Suprapubic skin (tissue), 4 donors: ENCODE data around the gene MYL4. TPM values are rescaled to one million over a fixed set of nuclear protein-coding genes. Genes with fewer than 3 reads are reported as not detected.

Experiments
- DNase-seq, 2 donors: peaks; one replicate each; pipeline ENCODE4 v3.0.0-alpha.2; 2019; ENCODE audit warnings: low spot score in 2 of 2
- H3K27ac ChIP-seq: fragments of 200-600 bp; sonication (generic); one replicate; pipeline ENCODE4 v1.5.1; 2019
- H3K27me3 ChIP-seq: fragments of 200-600 bp; sonication (generic); one replicate; pipeline ENCODE4 v1.5.1; 2019
- H3K36me3 ChIP-seq: fragments of 200-600 bp; sonication (generic); one replicate; pipeline ENCODE4 v1.5.1; 2019
- H3K4me1 ChIP-seq: fragments of 200-600 bp; sonication (generic); one replicate; pipeline ENCODE4 v1.5.1; 2019
- H3K4me3 ChIP-seq: fragments of 200-600 bp; sonication (generic); one replicate; pipeline ENCODE4 v1.5.1; 2019; ENCODE audit warnings: mild to moderate bottlenecking
- H3K9me3 ChIP-seq: fragments of 200-600 bp; sonication (generic); one replicate; pipeline ENCODE4 v1.5.1; 2019
- CTCF ChIP-seq, 2 donors: fragments of 200-600 bp in 1 of 2; fragments of 450-650 bp in 1 of 2; sonication (generic) in 1 of 2; IDR thresholded peaks; one replicate each; pipeline ENCODE4 v1.5.1; 2016 to 2019; ENCODE audit warnings: antibody characterized with exemption in 2 of 2, mild to moderate bottlenecking in 1 of 2, moderate library complexity in 1 of 2
- EP300 ChIP-seq: sonication (generic); formaldehyde crosslinking; IDR thresholded peaks from one replicate; pipeline ENCODE4 v1.6.1; 2017; ENCODE audit warnings: antibody characterized with exemption
- POLR2A ChIP-seq, 2 donors: fragments of 450-650 bp; IDR thresholded peaks; one replicate each; pipeline ENCODE4 v1.6.1; 2017; ENCODE audit warnings: antibody characterized with exemption in 2 of 2, mild to moderate bottlenecking in 2 of 2, moderate library complexity in 2 of 2
- POLR2AphosphoS5 ChIP-seq, 3 donors: sonication (generic); formaldehyde crosslinking; IDR thresholded peaks; one replicate each; pipeline ENCODE4 v1.6.1; 2017; ENCODE audit warnings: antibody characterized with exemption in 3 of 3
- WGBS: methylation state at CpG from one replicate; pipeline ENCODE4 v1.1.5; 2018; 5-methylcytosine and 5-hydroxymethylcytosine counted together
- total RNA-seq, 4 donors: library from RNA; depleted of rRNA; stranded (reverse); fragments of >200 nt; gene quantifications; one replicate each; pipeline ENCODE4 v1.1.0, GENCODE V29; 2016

The MYL4 gene
- total RNA-seq, 4 donors from 2014 or later = not detected

DNA sequence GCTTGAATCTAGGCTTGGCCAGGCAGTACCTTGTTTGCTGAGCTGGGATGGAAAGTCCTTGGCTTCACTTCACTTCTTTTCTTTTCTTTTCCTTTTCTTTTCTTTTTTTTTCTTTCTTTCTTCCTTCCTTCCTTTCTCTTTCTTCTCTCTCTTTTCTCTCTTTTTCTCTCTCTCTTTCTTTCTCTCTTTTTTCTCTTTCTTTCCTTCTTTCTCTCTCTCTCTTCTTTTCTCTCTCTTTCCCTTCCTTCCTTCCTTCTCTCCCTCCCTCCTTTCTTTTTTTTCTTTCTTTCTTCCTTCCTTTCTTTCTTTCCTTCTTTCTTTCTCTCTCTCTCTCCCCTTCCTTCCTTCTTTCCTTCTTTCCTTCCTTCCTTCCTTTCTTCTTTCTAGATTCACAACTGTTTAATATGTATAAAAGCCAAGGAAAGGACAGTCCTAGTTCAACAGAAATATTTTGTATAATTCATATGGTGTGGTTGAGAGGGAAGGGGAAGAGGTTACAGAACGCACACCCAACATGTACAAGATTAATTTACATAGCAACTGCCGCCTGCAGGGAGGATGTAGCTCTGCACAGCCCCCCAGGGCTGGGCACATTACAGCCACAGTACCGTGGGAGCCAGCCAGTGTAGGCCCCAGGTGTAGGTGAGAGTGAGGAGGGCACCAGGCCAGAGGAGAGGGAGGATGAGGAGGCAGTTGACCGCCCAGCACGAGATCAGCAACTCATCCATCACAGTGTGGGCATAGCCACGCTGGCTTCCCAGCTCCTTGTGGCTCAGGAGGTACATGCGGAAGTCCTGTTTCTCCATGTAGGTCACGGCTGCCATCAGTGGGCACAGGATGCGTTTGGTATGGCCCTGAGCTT lies 34.8 kb downstream of the MYL4 start:
- no peaks in the 10 kb centered on the region for H3K36me3 ChIP-seq
- no peak for TF ChIP-seq POLR2A (IDR thresholded peaks at IDR 0.05)
- TF ChIP-seq EP300 = no peak
- no peak for TF ChIP-seq CTCF (IDR thresholded peaks at IDR 0.05)
- no peak for TF ChIP-seq POLR2AphosphoS5 (IDR thresholded peaks at IDR 0.05)
- no peak for DNase-seq
- H3K27me3 ChIP-seq = no peaks in the 10 kb centered on the region
- peaks cover 23% of the 10 kb centered on the region for H3K4me1 ChIP-seq
- no peaks in the 10 kb centered on the region for H3K9me3 ChIP-seq
- 89% methylated on average over 8 of the region's 9 CpGs for WGBS
- H3K4me3 ChIP-seq = no peak overlapping the region
- no peak overlapping the region for H3K27ac ChIP-seq

DNA sequence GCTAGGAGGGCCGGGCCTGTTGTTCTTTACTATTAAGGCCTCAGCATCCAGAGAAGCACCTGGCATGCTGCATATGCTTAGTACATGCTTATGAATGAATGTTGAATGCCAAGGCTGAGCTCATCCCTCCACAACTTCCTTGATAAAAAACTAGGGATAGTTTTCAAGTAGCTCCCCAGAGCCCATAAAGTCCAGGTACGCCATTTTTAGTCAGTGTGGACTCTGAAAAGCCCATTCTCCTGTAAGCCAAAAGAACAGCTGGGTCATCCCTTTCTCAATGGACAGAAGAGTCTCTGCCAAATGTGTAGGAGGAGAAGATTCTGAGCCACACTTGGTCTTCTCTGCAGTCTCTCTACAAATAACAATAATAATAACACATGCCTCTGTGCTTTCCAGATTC lies 35.5 kb downstream of the MYL4 start:
- WGBS = 100% methylated on average over 2 of the region's 2 CpGs
- DNase-seq = no peak
- H3K4me1 ChIP-seq = peaks cover 17% of the 10 kb centered on the region
- no peaks in the 10 kb centered on the region for H3K36me3 ChIP-seq
- H3K27ac ChIP-seq = no peak overlapping the region
- H3K4me3 ChIP-seq = no peak overlapping the region
- no peaks in the 10 kb centered on the region for H3K9me3 ChIP-seq
- TF ChIP-seq POLR2AphosphoS5 (IDR thresholded peaks at IDR 0.05) (no peak), EP300 (no peak), POLR2A (IDR thresholded peaks at IDR 0.05) (no peak), CTCF (IDR thresholded peaks at IDR 0.05) (no peak)
- H3K27me3 ChIP-seq = no peaks in the 10 kb centered on the region

- DNase-seq = no peak
Measured at GRCh38 chr17:47246120-47246519, 37.0 kb downstream of the MYL4 start.

GRCh38 chr17:47250855-47251254 lies 41.7 kb downstream of the MYL4 start:
- peaks cover 27% of the 10 kb centered on the region for H3K27me3 ChIP-seq
- H3K9me3 ChIP-seq = no peaks in the 10 kb centered on the region
- 91% methylated on average over 2 of the region's 2 CpGs for WGBS
- no peak for DNase-seq
- no peak for TF ChIP-seq POLR2A (IDR thresholded peaks at IDR 0.05)
- no peak for TF ChIP-seq EP300
- no peak for TF ChIP-seq POLR2AphosphoS5 (IDR thresholded peaks at IDR 0.05)
- TF ChIP-seq CTCF (IDR thresholded peaks at IDR 0.05) = no peak
- H3K4me1 ChIP-seq = peaks cover 21% of the 10 kb centered on the region
- H3K4me3 ChIP-seq = no peak overlapping the region
- no peak overlapping the region for H3K27ac ChIP-seq
- no peaks in the 10 kb centered on the region for H3K36me3 ChIP-seq

More at GRCh38 chr17:47246120-47246519, 37.0 kb downstream of the MYL4 start:
- Histone ChIP-seq H3K27ac (no peak overlapping the region), H3K9me3 (no peaks in the 10 kb centered on the region), H3K4me3 (no peak overlapping the region), H3K27me3 (no peaks in the 10 kb centered on the region), H3K4me1 (peaks cover 3% of the 10 kb centered on the region), H3K36me3 (no peaks in the 10 kb centered on the region)
- TF ChIP-seq CTCF (IDR thresholded peaks at IDR 0.05) (no peak), POLR2A (IDR thresholded peaks at IDR 0.05) (no peak), POLR2AphosphoS5 (IDR thresholded peaks at IDR 0.05) (no peak), EP300 (no peak)
- WGBS = 74% methylated on average over 2 of the region's 2 CpGs

- TF ChIP-seq POLR2AphosphoS5 (IDR thresholded peaks at IDR 0.05) (no peak), EP300 (no peak), POLR2A (IDR thresholded peaks at IDR 0.05) (no peak), CTCF (IDR thresholded peaks at IDR 0.05) (no peak)
- WGBS = 100% methylated on average over 1 of the region's 1 CpG
- H3K27ac ChIP-seq = no peak overlapping the region
Measured at GRCh38 chr17:47251421-47251940, 42.3 kb downstream of the MYL4 start.

More at GRCh38 chr17:47251421-47251940, 42.3 kb downstream of the MYL4 start:
- Histone ChIP-seq H3K9me3 (no peaks in the 10 kb centered on the region), H3K27me3 (peaks cover 29% of the 10 kb centered on the region), H3K4me3 (no peak overlapping the region), H3K4me1 (peaks cover 23% of the 10 kb centered on the region), H3K36me3 (no peaks in the 10 kb centered on the region)
- no peak for DNase-seq
